ENCODE results near the gene HMGN1. TPM values are rescaled to one million over a fixed set of nuclear protein-coding genes. Genes with fewer than 3 reads are reported as not detected.

The HMGN1 gene
- 232 and 288 TPM in 2 replicates for polyA plus RNA-seq (2011; rRNA removed)
- polyA minus RNA-seq (2011; rRNA and poly(A)+ RNA removed) = 36.7 and 70.9 TPM in 2 replicates

GRCh38 chr21:39348355-39349210, at the start of gene HMGN1:
TSS of gene HMGN1 (minus strand) at chr21:39349088. CDS start at chr21:39348917, 171 bp downstream.
- peaks cover 5% of the 10 kb centered on the region; the same call in 1 of the 2 replicates for H3K9me3 ChIP-seq (ENCODE audit: control insufficient read depth, insufficient read depth, low read length)
- peak within 1 kb of the TSS; percentile 82 for H3K27ac ChIP-seq (ENCODE audit: low read depth, low read length)
- ChIA-PET CTCF (interaction anchor here (0.9 to 1.9 kb wide), 4 partner anchors 32 to 93 kb away, joined by 3 to 17 read pairs (median 6); a partner anchor contains a TSS), POLR2A (interaction anchor here (0.8 to 1.7 kb wide), 8 partner anchors 10 to 165 kb away, joined by 3 to 9 read pairs (median 5); partner anchors contain the start of genes BRWD1 and PSMG1)
- peak; percentile 68 for DNase-seq (ENCODE audit: low read depth, low spot score)
- H3K27me3 ChIP-seq (ENCODE audit: control insufficient read depth, insufficient read depth, low read length) = no peaks in the 10 kb centered on the region
- TF ChIP-seq CTCF (IDR thresholded peaks at IDR 0.05; ENCODE audit: low read depth, low read length) = no peak
- H3K4me3 ChIP-seq (ENCODE audit: low read depth, low read length) = peak within 1 kb of the TSS; percentile 86

- Histone ChIP-seq H3K27ac (ENCODE audit: low read depth, low read length) (no peak overlapping the region), H3K27me3 (ENCODE audit: control insufficient read depth, insufficient read depth, low read length) (no peaks in the 10 kb centered on the region), H3K4me3 (ENCODE audit: low read depth, low read length) (no peak overlapping the region), H3K9me3 (ENCODE audit: control insufficient read depth, insufficient read depth, low read length) (no peaks in the 10 kb centered on the region)
- DNase-seq (ENCODE audit: low read depth, low spot score) = no peak
- TF ChIP-seq CTCF (IDR thresholded peaks at IDR 0.05; ENCODE audit: low read depth, low read length) = no peak
- POLR2A ChIA-PET = interaction anchor here (0.6 kb wide), 1 partner anchor 112 kb away, joined by 4 read pairs; no protein-coding TSS in a partner anchor
- CTCF ChIA-PET = interaction anchor here (0.9 to 1.2 kb wide), 2 partner anchors 10 to 44 kb away, joined by 3 to 5 read pairs; no protein-coding TSS in a partner anchor
Observed at GRCh38 chr21:39397646-39398385, 48.9 kb upstream of the HMGN1 start.

GRCh38 chr21:39392981-39393380, 44.1 kb upstream of the HMGN1 start:
- DNase-seq (ENCODE audit: low read depth, low spot score) = no peak
- no peak overlapping the region for H3K27ac ChIP-seq (ENCODE audit: low read depth, low read length)
- ChIA-PET POLR2A (interaction anchor here (0.7 kb wide), 1 partner anchor 61 kb away, joined by 4 read pairs; no protein-coding TSS in a partner anchor), CTCF (no interaction called here)
- no peaks in the 10 kb centered on the region for H3K27me3 ChIP-seq (ENCODE audit: control insufficient read depth, insufficient read depth, low read length)
- TF ChIP-seq CTCF (IDR thresholded peaks at IDR 0.05; ENCODE audit: low read depth, low read length) = no peak
- no peaks in the 10 kb centered on the region for H3K9me3 ChIP-seq (ENCODE audit: control insufficient read depth, insufficient read depth, low read length)
- no peak overlapping the region for H3K4me3 ChIP-seq (ENCODE audit: low read depth, low read length)

GRCh38 chr21:39390212-39390765, 41.4 kb upstream of the HMGN1 start:
- Histone ChIP-seq H3K9me3 (ENCODE audit: control insufficient read depth, insufficient read depth, low read length) (peaks cover 2% of the 10 kb centered on the region; the same call in 1 of the 2 replicates), H3K4me3 (ENCODE audit: low read depth, low read length) (no peak overlapping the region), H3K27ac (ENCODE audit: low read depth, low read length) (peak overlapping the region; percentile 11), H3K27me3 (ENCODE audit: control insufficient read depth, insufficient read depth, low read length) (no peaks in the 10 kb centered on the region)
- no peak for DNase-seq (ENCODE audit: low read depth, low spot score)
- TF ChIP-seq CTCF (IDR thresholded peaks at IDR 0.05; ENCODE audit: low read depth, low read length) = 0 out of 2 replicates have a peak, but pooled peaks have one; percentile 5
- CTCF ChIA-PET = no interaction called here
- POLR2A ChIA-PET = no interaction called here
